ENCODE results near the gene TXNDC2. TPM values are rescaled to one million over a fixed set of nuclear protein-coding genes. Genes with fewer than 3 reads are reported as not detected.
"Not testable (repeated sequence)": the region's sequence is repeated elsewhere in the genome, so short reads cannot be mapped to it uniquely, and the experiment has no call there.

Gene TXNDC2
- total and polyA plus RNA-seq, 2 donors (not counting 1 experiment from before 2014, with no cell fraction given): 0.15 TPM; not detected in 1

DNA sequence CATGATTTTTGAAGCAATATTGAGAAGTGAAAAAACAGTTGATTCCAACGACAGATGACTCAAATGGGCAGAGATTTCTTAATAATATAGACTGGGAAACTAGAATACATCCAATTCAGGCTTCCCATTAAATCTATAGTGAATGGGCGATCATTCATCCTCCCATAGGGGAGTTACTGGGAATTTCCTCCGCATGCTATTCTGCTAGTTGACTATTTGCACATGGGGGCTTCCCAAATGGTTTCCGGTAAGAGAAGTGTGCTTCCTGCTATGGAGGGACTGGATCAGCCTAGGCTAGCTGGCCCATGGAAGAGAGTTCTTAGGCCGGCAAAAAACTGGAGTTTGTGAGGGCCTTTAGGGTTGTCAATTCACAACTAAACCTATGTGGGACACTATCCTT lies 25.5 kb downstream of the TXNDC2 start:
- H3K27ac ChIP-seq (ENCODE audit: insufficient read depth, low read length): no peak overlapping the region
- peaks cover 5% of the 10 kb centered on the region for H4K20me1 ChIP-seq (ENCODE audit: control insufficient read depth, extremely low read depth, insufficient read depth, low read length)
- no peak for DNase-seq (ENCODE audit: low read depth in 2 of 2)
- no peaks in the 10 kb centered on the region for H3K36me3 ChIP-seq (ENCODE audit: control insufficient read depth, insufficient read depth, low read length)
- no peak overlapping the region for H3K4me3 ChIP-seq (replicated peaks in 1 of 4; ENCODE audit: control extremely low read depth in 1 of 4, insufficient read depth in 1 of 4, low read depth in 3 of 4, low read length in 4 of 4)
- peaks cover 6% of the 10 kb centered on the region for H3K27me3 ChIP-seq (ENCODE audit: control insufficient read depth, insufficient read depth, low read length)
- TF ChIP-seq, protein P1, sequence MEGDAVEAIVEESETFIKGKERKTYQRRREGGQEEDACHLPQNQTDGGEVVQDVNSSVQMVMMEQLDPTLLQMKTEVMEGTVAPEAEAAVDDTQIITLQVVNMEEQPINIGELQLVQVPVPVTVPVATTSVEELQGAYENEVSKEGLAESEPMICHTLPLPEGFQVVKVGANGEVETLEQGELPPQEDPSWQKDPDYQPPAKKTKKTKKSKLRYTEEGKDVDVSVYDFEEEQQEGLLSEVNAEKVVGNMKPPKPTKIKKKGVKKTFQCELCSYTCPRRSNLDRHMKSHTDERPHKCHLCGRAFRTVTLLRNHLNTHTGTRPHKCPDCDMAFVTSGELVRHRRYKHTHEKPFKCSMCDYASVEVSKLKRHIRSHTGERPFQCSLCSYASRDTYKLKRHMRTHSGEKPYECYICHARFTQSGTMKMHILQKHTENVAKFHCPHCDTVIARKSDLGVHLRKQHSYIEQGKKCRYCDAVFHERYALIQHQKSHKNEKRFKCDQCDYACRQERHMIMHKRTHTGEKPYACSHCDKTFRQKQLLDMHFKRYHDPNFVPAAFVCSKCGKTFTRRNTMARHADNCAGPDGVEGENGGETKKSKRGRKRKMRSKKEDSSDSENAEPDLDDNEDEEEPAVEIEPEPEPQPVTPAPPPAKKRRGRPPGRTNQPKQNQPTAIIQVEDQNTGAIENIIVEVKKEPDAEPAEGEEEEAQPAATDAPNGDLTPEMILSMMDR (conservative IDR thresholded peaks at IDR 0.05 in 1 of 2, IDR thresholded peaks at IDR 0.05 in 1 of 2; ENCODE audit: low read depth in 1 of 2, low read length in 2 of 2): no peak
- no peak for TF ChIP-seq EZH2 (IDR thresholded peaks at IDR 0.05; ENCODE audit: low read length, missing control alignments)
- H2AFZ ChIP-seq (ENCODE audit: low read length): no peak overlapping the region
- H3K9me3 ChIP-seq (ENCODE audit: control insufficient read depth, insufficient read depth, low read depth, low read length): no peaks in the 10 kb centered on the region
- peaks cover 22% of the 10 kb centered on the region for H3K79me2 ChIP-seq (ENCODE audit: control insufficient read depth, insufficient read depth, low read length)
- no peak overlapping the region for H3K4me2 ChIP-seq (ENCODE audit: extremely low read depth, insufficient read depth, low read length)
- no peak overlapping the region for H3K9ac ChIP-seq (ENCODE audit: insufficient read depth, low read length)
- H3K4me1 ChIP-seq (ENCODE audit: control insufficient read depth, extremely low read depth, insufficient read depth, low read length): peaks cover 1% of the 10 kb centered on the region

DNA sequence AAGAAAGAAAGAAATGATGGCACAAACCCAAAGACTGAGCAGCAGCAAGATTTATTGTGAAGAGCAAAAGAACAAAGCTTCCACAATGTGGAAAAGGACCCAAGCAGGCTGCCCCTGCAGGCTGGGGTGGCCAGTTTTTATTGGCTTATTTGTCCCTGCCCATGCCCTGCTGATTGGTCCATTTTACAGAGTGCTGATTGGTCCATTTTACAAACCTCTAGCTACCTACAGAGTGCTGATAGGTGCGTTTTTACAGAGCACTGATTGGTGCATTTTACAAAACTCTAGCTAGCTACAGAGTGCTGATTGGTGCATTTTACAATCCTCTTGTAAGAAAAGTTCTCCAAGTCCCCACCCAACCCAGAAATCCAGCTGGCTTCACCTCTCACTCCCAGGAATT lies 26.5 kb downstream of the TXNDC2 start:
- H3K36me3 ChIP-seq (ENCODE audit: control insufficient read depth, insufficient read depth, low read length); H2AFZ ChIP-seq (ENCODE audit: low read length); H3K9ac ChIP-seq (ENCODE audit: insufficient read depth, low read length); H3K27me3 ChIP-seq (ENCODE audit: control insufficient read depth, insufficient read depth, low read length); DNase-seq (ENCODE audit: low read depth in 2 of 2); H3K4me2 ChIP-seq (ENCODE audit: extremely low read depth, insufficient read depth, low read length); H3K9me3 ChIP-seq (ENCODE audit: control insufficient read depth, insufficient read depth, low read depth, low read length); H3K4me3 ChIP-seq (replicated peaks in 1 of 4; ENCODE audit: control extremely low read depth in 1 of 4, insufficient read depth in 1 of 4, low read depth in 3 of 4, low read length in 4 of 4); H3K4me1 ChIP-seq (ENCODE audit: control insufficient read depth, extremely low read depth, insufficient read depth, low read length); H3K27ac ChIP-seq (ENCODE audit: insufficient read depth, low read length): not testable (repeated sequence)
- peaks cover 33% of the 10 kb centered on the region for H3K79me2 ChIP-seq (ENCODE audit: control insufficient read depth, insufficient read depth, low read length)
- peaks cover 11% of the 10 kb centered on the region for H4K20me1 ChIP-seq (ENCODE audit: control insufficient read depth, extremely low read depth, insufficient read depth, low read length)

DNA sequence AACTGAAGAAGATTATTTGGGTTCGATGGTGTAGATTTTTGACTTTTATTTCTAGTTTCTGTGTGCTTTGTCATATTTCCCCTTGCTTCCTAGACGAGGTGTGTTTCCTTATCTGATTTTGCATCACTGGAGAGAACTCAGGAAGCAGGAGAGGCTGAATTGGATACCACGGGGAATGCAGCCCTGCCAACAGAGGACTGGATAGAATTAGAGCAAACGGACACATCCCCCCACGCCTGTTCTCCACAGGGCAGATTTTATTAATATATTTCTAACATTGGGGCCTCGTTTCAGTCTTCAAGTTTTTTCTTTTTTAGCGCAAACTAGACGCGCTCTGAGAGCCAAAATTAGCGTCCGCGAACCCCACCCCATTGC lies 27.4 kb downstream of the TXNDC2 start:
- DNase-seq (ENCODE audit: low read depth in 2 of 2): peak in 1 of 2 donors; percentile 55
- no peaks in the 10 kb centered on the region for H3K36me3 ChIP-seq (ENCODE audit: control insufficient read depth, insufficient read depth, low read length)
- H2AFZ ChIP-seq (ENCODE audit: low read length): peak overlapping the region; percentile 22
- peaks cover 6% of the 10 kb centered on the region for H3K27me3 ChIP-seq (ENCODE audit: control insufficient read depth, insufficient read depth, low read length)
- TF ChIP-seq, protein P1 (conservative IDR thresholded peaks at IDR 0.05 in 1 of 2, IDR thresholded peaks at IDR 0.05 in 1 of 2; ENCODE audit: low read depth in 1 of 2, low read length in 2 of 2): no peak
- H3K4me3 ChIP-seq (replicated peaks in 1 of 4; ENCODE audit: control extremely low read depth in 1 of 4, insufficient read depth in 1 of 4, low read depth in 3 of 4, low read length in 4 of 4): peak overlapping the region; percentile 68 to 91 (median 78)
- no peak overlapping the region for H3K9ac ChIP-seq (ENCODE audit: insufficient read depth, low read length)
- H3K27ac ChIP-seq (ENCODE audit: insufficient read depth, low read length): no peak overlapping the region
- H3K4me1 ChIP-seq (ENCODE audit: control insufficient read depth, extremely low read depth, insufficient read depth, low read length): peaks cover 4% of the 10 kb centered on the region
- H3K9me3 ChIP-seq (ENCODE audit: control insufficient read depth, insufficient read depth, low read depth, low read length): no peaks in the 10 kb centered on the region
- peaks cover 14% of the 10 kb centered on the region for H4K20me1 ChIP-seq (ENCODE audit: control insufficient read depth, extremely low read depth, insufficient read depth, low read length)
- H3K4me2 ChIP-seq (ENCODE audit: extremely low read depth, insufficient read depth, low read length): peak overlapping the region; percentile 75
- peaks cover 41% of the 10 kb centered on the region for H3K79me2 ChIP-seq (ENCODE audit: control insufficient read depth, insufficient read depth, low read length)
